K562 (cell line): ENCODE data around the gene GSTT2B. TPM values are rescaled to one million over a fixed set of nuclear protein-coding genes. Genes with fewer than 3 reads are reported as not detected.
A peak's percentile ranks its signal among the peaks of the same experiment; 100 is the strongest.
"Not testable (repeated sequence)": the region's sequence is repeated elsewhere in the genome, so short reads cannot be mapped to it uniquely, and the experiment has no call there.

Experiments used
- ATAC-seq: fragments of 200-7000 bp; cut with Tn5 transposase; 3 replicates; pipeline ENCODE4 v1.9.1; 2020; ENCODE audit warnings: moderate library complexity
- BruUV-seq: library from RNA; stranded (reverse); fragments of 400-500 nt; replicated peaks from 2 replicates; lab custom pipeline; 2021; lab: Mats Ljungman, UMichigan
- CTCF ChIA-PET: fragments of 300-600 bp; formaldehyde crosslinking; extraction: SDS; loops from one replicate; lab custom pipeline; 2021; ENCODE audit warnings: low intra/inter-chr PET ratio; lab: Yijun Ruan, JAX
- POLR2A ChIA-PET: fragments of 300-600, 350-650 bp; sonication (Branson Sonifier 250); formaldehyde crosslinking; extraction: SDS; loops from one replicate; lab custom pipeline; 2021; ENCODE audit warnings: antibody characterized with exemption, inconsistent platforms; lab: Yijun Ruan, JAX
- DNase-seq, 4 experiments: peaks; one replicate each; pipeline versions ENCODE4 v3.0.0 to v3.0.0-alpha.2; 2011 to 2018; ENCODE audit warnings: low spot score in 3 of 4, mixed read lengths in 3 of 4; ENCODE audit errors: extremely low read depth in 1 of 4
- FAIRE-seq: peaks from 2 replicates; lab custom pipeline; 2011; peaks lifted over from hg19 to GRCh38; lab: Jason Lieb, UNC
- H2AFZ ChIP-seq: 2 replicates; pipeline ENCODE4 v1.6.0; 2011; ENCODE audit warnings: low read depth, low read length, control low read depth, inconsistent platforms
- H3K27ac ChIP-seq: fragments of 200-600 bp; 3 replicates; pipeline ENCODE4 v1.8.0; 2011; ENCODE audit warnings: low read depth, mild to moderate bottlenecking, control low read depth, inconsistent platforms, low read length, moderate library complexity, mixed read lengths; ENCODE audit errors: extremely low read depth
- H3K27me3 ChIP-seq, 2 experiments: fragments of 300-600 bp in 1 of 2; 2 replicates in 1 of 2; 3 replicates in 1 of 2; pipeline versions ENCODE4 v1.6.0 to v1.8.0; 2011; ENCODE audit warnings: inconsistent platforms in 2 of 2, low read length in 2 of 2, mild to moderate bottlenecking in 1 of 2, mixed read lengths in 1 of 2, moderate library complexity in 1 of 2; ENCODE audit not compliant: control insufficient read depth in 2 of 2, insufficient read depth in 2 of 2
- H3K36me3 ChIP-seq: fragments of 300-600 bp; 3 replicates; pipeline ENCODE4 v1.8.0; 2011; ENCODE audit warnings: mild to moderate bottlenecking, low read length, inconsistent platforms; ENCODE audit not compliant: control insufficient read depth, insufficient read depth
- H3K4me1 ChIP-seq, 2 experiments: fragments of 200-600 bp in 1 of 2; replicated peaks in 1 of 2; 2 replicates in 1 of 2; 3 replicates in 1 of 2; pipeline versions ENCODE4 v1.5.1 to v1.8.0; 2011; ENCODE audit warnings: inconsistent platforms in 2 of 2, low read length in 2 of 2, mild to moderate bottlenecking in 1 of 2, mixed read lengths in 1 of 2, moderate library complexity in 1 of 2; ENCODE audit not compliant: control insufficient read depth in 2 of 2, insufficient read depth in 2 of 2
- H3K4me2 ChIP-seq: 2 replicates; pipeline ENCODE4 v1.6.1; 2011; ENCODE audit warnings: low read length, control low read depth, inconsistent platforms, mixed read lengths; ENCODE audit not compliant: insufficient read depth
- H3K4me3 ChIP-seq: fragments of 200-600 bp; sonication (generic), shearing (Covaris generic); 2 replicates; pipeline ENCODE4 v1.5.1; 2016; ENCODE audit warnings: control low read depth, inconsistent platforms
- H3K79me2 ChIP-seq: fragments of 200-600 bp; 3 replicates; pipeline ENCODE4 v1.8.0; 2011; ENCODE audit warnings: low read length, inconsistent platforms; ENCODE audit not compliant: control insufficient read depth, insufficient read depth
- H3K9ac ChIP-seq, 2 experiments: 2 replicates each; pipeline versions ENCODE4 v1.6.0 to v1.6.1; 2011; ENCODE audit warnings: low read depth in 2 of 2, low read length in 2 of 2, control low read depth in 1 of 2, inconsistent platforms in 1 of 2, mild to moderate bottlenecking in 1 of 2, mixed read lengths in 1 of 2; ENCODE audit not compliant: insufficient read depth in 1 of 2
- H3K9me1 ChIP-seq: one replicate; pipeline ENCODE4 v1.6.0; 2011; ENCODE audit warnings: inconsistent platforms, mild to moderate bottlenecking, low read length, moderate library complexity; ENCODE audit not compliant: control insufficient read depth, insufficient read depth
- H3K9me3 ChIP-seq: replicated peaks from 2 replicates; pipeline ENCODE4 v1.5.1; 2011; ENCODE audit warnings: low read depth, low read length, inconsistent platforms; ENCODE audit not compliant: control insufficient read depth, insufficient read depth
- H4K20me1 ChIP-seq: replicated peaks from 2 replicates; pipeline ENCODE4 v1.6.1; 2011; ENCODE audit warnings: low read length, inconsistent platforms, mixed read lengths; ENCODE audit not compliant: control insufficient read depth, insufficient read depth
- CTCF ChIP-seq, 3 experiments: IDR thresholded peaks in 2 of 3; conservative IDR thresholded peaks in 1 of 3; 2 replicates each; pipeline ENCODE4 v1.5.1; 2011 to 2012; ENCODE audit warnings: low read length in 3 of 3, mild to moderate bottlenecking in 3 of 3, control low read depth in 2 of 3, improper control_type of control experiment in 1 of 3, inconsistent platforms in 1 of 3, low read depth in 1 of 3, mixed read lengths in 1 of 3, moderate library complexity in 1 of 3; ENCODE audit not compliant: insufficient read depth in 2 of 3
- NFIC ChIP-seq: fragments of 450-650 bp; IDR thresholded peaks from 2 replicates; pipeline ENCODE4 v1.6.1; 2017; ENCODE audit warnings: mild to moderate bottlenecking, inconsistent platforms
- SMC3 ChIP-seq: conservative IDR thresholded peaks from 2 replicates; pipeline ENCODE4 v1.6.1; 2011; ENCODE audit warnings: low read depth, low read length, improper control_type of control experiment; ENCODE audit not compliant: insufficient read depth
- USF1 ChIP-seq: sonication (generic); formaldehyde crosslinking; IDR thresholded peaks from 2 replicates; pipeline ENCODE4 v1.9.0; 2022; ENCODE audit warnings: mild to moderate bottlenecking, missing genetic modification reagents
- WGBS: fragments of 100-300 bp; shearing (Covaris generic); methylation state at CpG from one replicate; pipeline ENCODE4 v1.1.6; 2016; ENCODE audit warnings: low coverage, mixed read lengths; ENCODE audit not compliant: insufficient coverage; ENCODE audit errors: missing lambda C conversion rate; 5-methylcytosine and 5-hydroxymethylcytosine counted together
- in situ Hi-C: fragments of 300-500 bp; cut with MboI; formaldehyde crosslinking; loops from 4 replicates; pipeline ENCODE4 v1.15.0; 2018; ENCODE audit warnings: inconsistent platforms, mixed read lengths
- intact Hi-C: fragments of 100-400 bp; cut with micrococcal nuclease; formaldehyde crosslinking; loops from 2 replicates; pipeline ENCODE4 v1.14.2; 2022
- polyA plus RNA-seq, 8 experiments: library from polyadenylated mRNA; depleted of rRNA in 4 of 8; stranded (reverse) in 5 of 8; unstranded in 3 of 8; fragments of >200 nt; fragmentation: Nextera tagmentation in 2 of 8; fragmentation: Illumina TruSeq in 1 of 8; extraction: Ambion mirVana in 2 of 8; extraction: Trizol in 1 of 8; gene quantifications; 2 replicates each; pipeline versions ENCODE4 v1.2.1 to v1.2.3, GENCODE V29; 2011 to 2014; ENCODE audit warnings: inconsistent platforms in 1 of 8, missing spikeins in 1 of 8
- total RNA-seq, 7 experiments: library from RNA; depleted of rRNA in 6 of 7; stranded (reverse); fragments of >200 nt in 6 of 7; fragmentation: Illumina TruSeq in 2 of 7; extraction: Trizol in 2 of 7; gene quantifications; 2 replicates each; pipeline versions ENCODE4 v1.2.1 to v1.2.3, GENCODE V29; 2011 to 2021; ENCODE audit warnings: low replicate concordance in 1 of 7
- TF ChIP-seq, protein P1 (sequence below): fragments of 450-650 bp; formaldehyde crosslinking; IDR thresholded peaks from 2 replicates; pipeline ENCODE4 v1.4.0; 2020; ENCODE audit warnings: mild to moderate bottlenecking, moderate library complexity
- TF ChIP-seq, protein P2 (sequence below): sonication (generic); formaldehyde crosslinking; IDR thresholded peaks from 2 replicates; pipeline ENCODE4 v1.5.0; 2020; ENCODE audit warnings: missing genetic modification reagents

GSTT2B gene
- total and polyA plus RNA-seq, 9 of the 15 experiments (the other 6 are each of a cell fraction or from before 2014, with no cell fraction given) = not detected

DNA sequence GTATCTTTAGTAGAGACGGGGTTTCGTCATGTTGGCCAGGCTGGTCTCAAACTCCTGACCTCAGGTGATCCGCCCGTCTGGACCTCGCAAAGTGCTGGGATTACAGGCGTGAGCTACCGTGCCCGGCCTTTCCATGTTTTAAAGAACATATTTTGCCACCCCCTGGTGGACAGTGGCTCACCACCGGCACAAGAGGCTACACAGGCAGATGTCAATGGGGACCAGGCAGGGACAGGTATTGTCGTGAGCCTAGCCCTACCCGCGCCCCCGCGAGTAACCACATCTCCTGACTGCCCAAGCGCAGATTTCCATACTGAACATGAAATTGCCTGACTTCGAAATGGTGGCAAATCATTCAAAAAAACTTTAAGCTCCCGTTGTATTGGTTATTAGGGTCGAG is 5.1 kb upstream of the GSTT2B start:
- in situ Hi-C loops = loop anchor here (5.0 to 25.0 kb wide), 2 partner anchors 39 to 546 kb away; no protein-coding TSS in a partner anchor
- H3K27ac ChIP-seq, H3K4me1 ChIP-seq, H3K4me3 ChIP-seq, H2AFZ ChIP-seq, POLR2A ChIA-PET, FAIRE-seq, BruUV-seq, H3K9me1 ChIP-seq, CTCF ChIA-PET, intact Hi-C loops, H3K79me2 ChIP-seq, H3K4me2 ChIP-seq, H3K9ac ChIP-seq, H4K20me1 ChIP-seq, H3K9me3 ChIP-seq, DNase-seq, H3K27me3 ChIP-seq: not testable (repeated sequence)
- H3K36me3 ChIP-seq = peaks cover 20% of the 10 kb centered on the region
- peak; percentile 77 for ATAC-seq
- WGBS = no CpG with 5 or more reads among the region's 18 CpGs

- in situ Hi-C loops = loop anchor here (10.0 to 25.0 kb wide), 2 partner anchors 218 to 556 kb away; no protein-coding TSS in a partner anchor
- H4K20me1 ChIP-seq, H3K9ac ChIP-seq, H3K9me3 ChIP-seq, H3K79me2 ChIP-seq, H3K27me3 ChIP-seq, BruUV-seq, H3K4me2 ChIP-seq, H3K36me3 ChIP-seq, H3K9me1 ChIP-seq, H3K4me3 ChIP-seq, H3K27ac ChIP-seq, H3K4me1 ChIP-seq, H2AFZ ChIP-seq, POLR2A ChIA-PET: not testable (repeated sequence)
- intact Hi-C loops = loop anchor here (10.0 kb wide), 1 partner anchor 228 kb away; the partner anchor contains the start of gene SUSD2
- CTCF ChIA-PET = interaction anchor here (1.2 kb wide), 1 partner anchor 218 kb away, joined by 4 read pairs; no protein-coding TSS in a partner anchor
- ATAC-seq (peak; percentile 94), DNase-seq (peak; percentile 39 to 80 (median 43)), FAIRE-seq (peak; percentile 97)
- WGBS = 5% methylated on average over 7 of the region's 12 CpGs
- TF ChIP-seq, protein P1, sequence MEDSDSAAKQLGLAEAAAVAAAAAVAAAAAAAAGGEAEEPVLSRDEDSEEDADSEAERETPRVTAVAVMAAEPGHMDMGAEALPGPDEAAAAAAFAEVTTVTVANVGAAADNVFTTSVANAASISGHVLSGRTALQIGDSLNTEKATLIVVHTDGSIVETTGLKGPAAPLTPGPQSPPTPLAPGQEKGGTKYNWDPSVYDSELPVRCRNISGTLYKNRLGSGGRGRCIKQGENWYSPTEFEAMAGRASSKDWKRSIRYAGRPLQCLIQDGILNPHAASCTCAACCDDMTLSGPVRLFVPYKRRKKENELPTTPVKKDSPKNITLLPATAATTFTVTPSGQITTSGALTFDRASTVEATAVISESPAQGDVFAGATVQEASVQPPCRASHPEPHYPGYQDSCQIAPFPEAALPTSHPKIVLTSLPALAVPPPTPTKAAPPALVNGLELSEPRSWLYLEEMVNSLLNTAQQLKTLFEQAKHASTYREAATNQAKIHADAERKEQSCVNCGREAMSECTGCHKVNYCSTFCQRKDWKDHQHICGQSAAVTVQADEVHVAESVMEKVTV = peak; percentile 48; the same call in 1 of the 2 replicates
- TF ChIP-seq SMC3 = peak; percentile 78
- TF ChIP-seq, protein P2, sequence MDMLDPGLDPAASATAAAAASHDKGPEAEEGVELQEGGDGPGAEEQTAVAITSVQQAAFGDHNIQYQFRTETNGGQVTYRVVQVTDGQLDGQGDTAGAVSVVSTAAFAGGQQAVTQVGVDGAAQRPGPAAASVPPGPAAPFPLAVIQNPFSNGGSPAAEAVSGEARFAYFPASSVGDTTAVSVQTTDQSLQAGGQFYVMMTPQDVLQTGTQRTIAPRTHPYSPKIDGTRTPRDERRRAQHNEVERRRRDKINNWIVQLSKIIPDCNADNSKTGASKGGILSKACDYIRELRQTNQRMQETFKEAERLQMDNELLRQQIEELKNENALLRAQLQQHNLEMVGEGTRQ (CRISPR knock-in tag) = peak; percentile 32; the same call in 1 of the 2 replicates
- TF ChIP-seq CTCF (IDR thresholded peaks at IDR 0.05 in 2 of 3, conservative IDR thresholded peaks at IDR 0.05 in 1 of 3; ENCODE audit: insufficient read depth in 2 of 3, low read depth in 1 of 3, low read length in 3 of 3) = peak; percentile 64 to 74 (median 68)
- peak; percentile 57; the same call in 1 of the 2 replicates for TF ChIP-seq USF1 (CRISPR knock-in tag)
- peak; percentile 61 for TF ChIP-seq NFIC
These were observed 4.6 kb downstream of the GSTT2B start for GRCh38 chr22:23956301-23956900.
